Activated CD4-positive, CD25-positive, alpha-beta regulatory T cell treated with anti-CD3 and anti-CD28 coated beads, Interleukin-2, amount 50 U/mL, for 16 hours (primary cell): ENCODE results near the gene ANO7.
"Not testable (repeated sequence)": the region's sequence is repeated elsewhere in the genome, so short reads cannot be mapped to it uniquely, and the experiment has no call there.

Experiments used
- DNase-seq: peaks from one replicate; pipeline ENCODE4 v3.0.0-alpha.2; 2020; ENCODE audit warnings: low read depth, low spot score

Gene ANO7

GRCh38 chr2:241191081-241191480 is 2.6 kb downstream of the ANO7 start:
- no peak for DNase-seq

- DNase-seq: no peak
Measured at GRCh38 chr2:241193271-241193670, 4.8 kb downstream of the ANO7 start.

- no peak for DNase-seq
Measured at GRCh38 chr2:241194811-241195210, 6.3 kb downstream of the ANO7 start.

GRCh38 chr2:241195506-241196130 is 7.1 kb downstream of the ANO7 start:
- DNase-seq: no peak

- DNase-seq: not testable (repeated sequence)
Measured at GRCh38 chr2:241197246-241197645, 8.8 kb downstream of the ANO7 start.

GRCh38 chr2:241197947-241198346 is 9.5 kb downstream of the ANO7 start:
- DNase-seq: no peak

GRCh38 chr2:241198381-241199279 is 10.2 kb downstream of the ANO7 start:
- DNase-seq: no peak

GRCh38 chr2:241199286-241199685 is 10.8 kb downstream of the ANO7 start:
- DNase-seq: no peak

GRCh38 chr2:241199897-241200821 is 11.7 kb downstream of the ANO7 start:
- no peak for DNase-seq

GRCh38 chr2:241200822-241201395 is 12.4 kb downstream of the ANO7 start:
- DNase-seq: no peak

GRCh38 chr2:241201445-241202267 is 13.2 kb downstream of the ANO7 start:
- no peak for DNase-seq

GRCh38 chr2:241202268-241202585 is 13.8 kb downstream of the ANO7 start:
- no peak for DNase-seq

- DNase-seq: no peak
Measured at GRCh38 chr2:241202681-241203080, 14.2 kb downstream of the ANO7 start.

GRCh38 chr2:241203218-241204009 is 14.9 kb downstream of the ANO7 start:
- DNase-seq: no peak

- no peak for DNase-seq
Measured at GRCh38 chr2:241204010-241204384, 15.5 kb downstream of the ANO7 start.

GRCh38 chr2:241204490-241204889 is 16.0 kb downstream of the ANO7 start:
- DNase-seq: no peak

GRCh38 chr2:241205086-241205485 is 16.6 kb downstream of the ANO7 start:
- no peak for DNase-seq

- DNase-seq: no peak
Measured at GRCh38 chr2:241207151-241207550, 18.7 kb downstream of the ANO7 start.

- no peak for DNase-seq
Measured at GRCh38 chr2:241207641-241208040, 19.2 kb downstream of the ANO7 start.

- no peak for DNase-seq
Measured at GRCh38 chr2:241208058-241208457, 19.6 kb downstream of the ANO7 start.
